ENCODE results near the gene CADM3.

- TF ChIP-seq POU6F1 (CRISPR knock-in tag; IDR thresholded peaks at IDR 0.05; ENCODE audit: borderline replicate concordance, low read depth) (no peak), ZNF70 (CRISPR knock-in tag; IDR thresholded peaks at IDR 0.05) (no peak), ESRRG (CRISPR knock-in tag; IDR thresholded peaks at IDR 0.05) (no peak), PATZ1 (CRISPR knock-in tag; IDR thresholded peaks at IDR 0.05; ENCODE audit: borderline replicate concordance) (no peak), ARNTL (CRISPR knock-in tag; IDR thresholded peaks at IDR 0.05; ENCODE audit: borderline replicate concordance, low read depth) (no peak), ZFP3 (CRISPR knock-in tag; IDR thresholded peaks at IDR 0.05) (no peak), CREB5 (CRISPR knock-in tag; IDR thresholded peaks at IDR 0.05; ENCODE audit: low read depth) (no peak), ZNF565 (CRISPR knock-in tag; conservative IDR thresholded peaks at IDR 0.05; ENCODE audit: low read depth) (no peak), OSR1 (CRISPR knock-in tag; IDR thresholded peaks at IDR 0.05) (no peak)
Measured at GRCh38 chr1:159168043-159168442, 3.4 kb upstream of the CADM3 start.

Measured in SK-N-SH treated with all-trans-retinoic acid at 6 μM for 48 hours (cell line).